ENCODE results near the gene CCL7. TPM values are rescaled to one million over a fixed set of nuclear protein-coding genes. Genes with fewer than 3 reads are reported as not detected.

Gene CCL7
- polyA plus RNA-seq, 1 donor from 2014 or later: not detected

DNA sequence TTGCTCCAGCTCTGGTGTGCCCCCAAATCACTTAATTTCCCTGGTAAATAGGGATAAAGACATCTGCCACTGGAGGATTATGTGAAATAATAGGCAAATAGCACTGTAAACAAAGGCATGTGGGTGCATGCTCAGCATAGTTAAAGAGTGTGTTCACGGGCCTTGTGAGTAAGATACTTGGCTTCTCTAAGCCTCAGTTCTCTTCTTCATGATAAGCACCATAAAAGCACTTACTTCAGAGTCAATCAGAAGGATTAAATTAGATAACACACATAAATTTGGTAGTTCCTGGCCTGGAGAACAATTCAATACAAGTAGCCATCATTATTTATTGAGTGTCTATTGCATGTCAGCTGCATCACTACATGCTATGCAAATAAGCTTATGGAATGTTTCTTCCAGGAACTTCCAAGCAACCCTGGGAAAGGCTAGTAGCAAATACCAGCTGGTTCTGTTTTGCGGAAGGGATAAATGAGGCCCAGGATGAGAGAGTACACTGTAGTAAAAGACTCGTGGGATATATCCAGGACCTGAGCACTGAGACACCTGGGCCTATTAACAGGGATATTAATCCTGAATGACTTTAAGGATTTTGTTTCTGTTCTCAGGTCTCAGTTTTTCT, 30.0 kb downstream of the CCL7 start:
- H3K9me2 ChIP-seq (ENCODE audit: insufficient read depth, low read length): no peaks in the 10 kb centered on the region
- no peaks in the 10 kb centered on the region for H3K27me3 ChIP-seq (ENCODE audit: insufficient read depth, low read depth, low read length)
- H3K4me3 ChIP-seq (ENCODE audit: low read length): no peak overlapping the region
- H3F3A ChIP-seq (ENCODE audit: insufficient read depth, low read length, poor library complexity, severe bottlenecking): no peaks in the 10 kb centered on the region
- no peaks in the 10 kb centered on the region for H3K9me3 ChIP-seq (ENCODE audit: low read length)
- H4K20me1 ChIP-seq (ENCODE audit: insufficient read depth): no peaks in the 10 kb centered on the region
- no peaks in the 10 kb centered on the region for H3K79me2 ChIP-seq (replicated peaks; ENCODE audit: insufficient read depth, low read length)
- no peak overlapping the region for H3K27ac ChIP-seq (ENCODE audit: low read length)
- H3K4me2 ChIP-seq (ENCODE audit: low read length): no peak overlapping the region
- no peak for TF ChIP-seq EZH2 (IDR thresholded peaks at IDR 0.05; ENCODE audit: borderline replicate concordance, insufficient read depth, low read length, poor library complexity, severe bottlenecking)
- no peak for TF ChIP-seq POLR2AphosphoS5 (IDR thresholded peaks at IDR 0.05)
- TF ChIP-seq RAD21 (conservative IDR thresholded peaks at IDR 0.05): no peak
- no peak for TF ChIP-seq TAF1 (IDR thresholded peaks at IDR 0.05; ENCODE audit: low read depth)
- TF ChIP-seq, protein P1, sequence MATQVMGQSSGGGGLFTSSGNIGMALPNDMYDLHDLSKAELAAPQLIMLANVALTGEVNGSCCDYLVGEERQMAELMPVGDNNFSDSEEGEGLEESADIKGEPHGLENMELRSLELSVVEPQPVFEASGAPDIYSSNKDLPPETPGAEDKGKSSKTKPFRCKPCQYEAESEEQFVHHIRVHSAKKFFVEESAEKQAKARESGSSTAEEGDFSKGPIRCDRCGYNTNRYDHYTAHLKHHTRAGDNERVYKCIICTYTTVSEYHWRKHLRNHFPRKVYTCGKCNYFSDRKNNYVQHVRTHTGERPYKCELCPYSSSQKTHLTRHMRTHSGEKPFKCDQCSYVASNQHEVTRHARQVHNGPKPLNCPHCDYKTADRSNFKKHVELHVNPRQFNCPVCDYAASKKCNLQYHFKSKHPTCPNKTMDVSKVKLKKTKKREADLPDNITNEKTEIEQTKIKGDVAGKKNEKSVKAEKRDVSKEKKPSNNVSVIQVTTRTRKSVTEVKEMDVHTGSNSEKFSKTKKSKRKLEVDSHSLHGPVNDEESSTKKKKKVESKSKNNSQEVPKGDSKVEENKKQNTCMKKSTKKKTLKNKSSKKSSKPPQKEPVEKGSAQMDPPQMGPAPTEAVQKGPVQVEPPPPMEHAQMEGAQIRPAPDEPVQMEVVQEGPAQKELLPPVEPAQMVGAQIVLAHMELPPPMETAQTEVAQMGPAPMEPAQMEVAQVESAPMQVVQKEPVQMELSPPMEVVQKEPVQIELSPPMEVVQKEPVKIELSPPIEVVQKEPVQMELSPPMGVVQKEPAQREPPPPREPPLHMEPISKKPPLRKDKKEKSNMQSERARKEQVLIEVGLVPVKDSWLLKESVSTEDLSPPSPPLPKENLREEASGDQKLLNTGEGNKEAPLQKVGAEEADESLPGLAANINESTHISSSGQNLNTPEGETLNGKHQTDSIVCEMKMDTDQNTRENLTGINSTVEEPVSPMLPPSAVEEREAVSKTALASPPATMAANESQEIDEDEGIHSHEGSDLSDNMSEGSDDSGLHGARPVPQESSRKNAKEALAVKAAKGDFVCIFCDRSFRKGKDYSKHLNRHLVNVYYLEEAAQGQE (IDR thresholded peaks at IDR 0.05; ENCODE audit: borderline replicate concordance): no peak
- TF ChIP-seq EP300 (conservative IDR thresholded peaks at IDR 0.05; ENCODE audit: poor library complexity, severe bottlenecking): no peak
- TF ChIP-seq, protein P2, sequence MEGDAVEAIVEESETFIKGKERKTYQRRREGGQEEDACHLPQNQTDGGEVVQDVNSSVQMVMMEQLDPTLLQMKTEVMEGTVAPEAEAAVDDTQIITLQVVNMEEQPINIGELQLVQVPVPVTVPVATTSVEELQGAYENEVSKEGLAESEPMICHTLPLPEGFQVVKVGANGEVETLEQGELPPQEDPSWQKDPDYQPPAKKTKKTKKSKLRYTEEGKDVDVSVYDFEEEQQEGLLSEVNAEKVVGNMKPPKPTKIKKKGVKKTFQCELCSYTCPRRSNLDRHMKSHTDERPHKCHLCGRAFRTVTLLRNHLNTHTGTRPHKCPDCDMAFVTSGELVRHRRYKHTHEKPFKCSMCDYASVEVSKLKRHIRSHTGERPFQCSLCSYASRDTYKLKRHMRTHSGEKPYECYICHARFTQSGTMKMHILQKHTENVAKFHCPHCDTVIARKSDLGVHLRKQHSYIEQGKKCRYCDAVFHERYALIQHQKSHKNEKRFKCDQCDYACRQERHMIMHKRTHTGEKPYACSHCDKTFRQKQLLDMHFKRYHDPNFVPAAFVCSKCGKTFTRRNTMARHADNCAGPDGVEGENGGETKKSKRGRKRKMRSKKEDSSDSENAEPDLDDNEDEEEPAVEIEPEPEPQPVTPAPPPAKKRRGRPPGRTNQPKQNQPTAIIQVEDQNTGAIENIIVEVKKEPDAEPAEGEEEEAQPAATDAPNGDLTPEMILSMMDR (IDR thresholded peaks at IDR 0.05; ENCODE audit: poor library complexity, severe bottlenecking): no peak
- no peaks in the 10 kb centered on the region for H3K36me3 ChIP-seq (ENCODE audit: insufficient read depth, low read length)
- H3K9ac ChIP-seq (ENCODE audit: low read length): no peak overlapping the region
- H2AFZ ChIP-seq (ENCODE audit: low read depth, low read length): no peak overlapping the region

DNA sequence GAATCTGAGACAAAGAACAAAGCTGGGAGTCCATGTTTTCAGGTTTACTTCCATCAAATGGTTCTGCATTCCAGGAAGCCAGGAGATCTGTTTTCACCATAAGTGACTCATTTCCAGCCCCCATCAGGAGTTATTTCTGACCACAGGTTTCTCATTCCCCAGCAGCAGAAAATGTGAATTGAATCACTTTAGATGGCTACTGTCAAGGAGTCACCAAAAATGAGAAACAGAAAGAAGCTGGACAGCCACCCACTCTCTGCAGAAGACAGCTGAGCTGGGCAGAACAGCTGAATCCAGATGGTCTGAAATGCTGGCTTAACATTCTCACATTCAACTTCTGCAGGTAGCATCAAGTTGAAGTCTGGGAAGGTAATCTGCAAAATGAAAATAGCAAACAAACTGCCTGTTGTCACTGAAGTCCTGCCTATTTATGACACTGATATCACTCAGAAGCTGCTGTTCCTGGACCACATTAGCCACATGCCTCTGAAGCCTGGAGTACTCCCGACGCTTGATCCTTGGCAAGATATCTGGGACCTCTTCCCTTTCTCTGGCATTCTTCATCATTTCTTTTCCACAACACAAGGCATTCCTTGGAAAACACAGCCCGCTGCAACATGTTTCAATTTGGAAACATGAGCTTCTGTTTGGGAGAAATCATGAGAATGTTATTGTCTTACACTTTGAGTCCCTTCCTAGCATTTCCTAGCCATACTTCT, 30.8 kb downstream of the CCL7 start:
- no peaks in the 10 kb centered on the region for H3K36me3 ChIP-seq (ENCODE audit: insufficient read depth, low read length)
- H3K27me3 ChIP-seq (ENCODE audit: insufficient read depth, low read depth, low read length): no peaks in the 10 kb centered on the region
- no peak overlapping the region for H3K9ac ChIP-seq (ENCODE audit: low read length)
- no peaks in the 10 kb centered on the region for H3K9me2 ChIP-seq (ENCODE audit: insufficient read depth, low read length)
- no peaks in the 10 kb centered on the region for H3K79me2 ChIP-seq (replicated peaks; ENCODE audit: insufficient read depth, low read length)
- TF ChIP-seq MXI1 (conservative IDR thresholded peaks at IDR 0.05; ENCODE audit: poor library complexity, severe bottlenecking) (no peak), RAD21 (conservative IDR thresholded peaks at IDR 0.05) (no peak), SMC3 (conservative IDR thresholded peaks at IDR 0.05; ENCODE audit: poor library complexity) (no peak), TAF1 (IDR thresholded peaks at IDR 0.05; ENCODE audit: low read depth) (no peak), EP300 (conservative IDR thresholded peaks at IDR 0.05; ENCODE audit: poor library complexity, severe bottlenecking) (no peak), POLR2AphosphoS5 (IDR thresholded peaks at IDR 0.05) (no peak)
- TF ChIP-seq, protein P2 (IDR thresholded peaks at IDR 0.05; ENCODE audit: poor library complexity, severe bottlenecking): no peak
- H3K4me3 ChIP-seq (ENCODE audit: low read length): no peak overlapping the region
- H2AFZ ChIP-seq (ENCODE audit: low read depth, low read length): no peak overlapping the region
- no peak overlapping the region for H3K4me2 ChIP-seq (ENCODE audit: low read length)
- no peaks in the 10 kb centered on the region for H3F3A ChIP-seq (ENCODE audit: insufficient read depth, low read length, poor library complexity, severe bottlenecking)
- H3K27ac ChIP-seq (ENCODE audit: low read length): no peak overlapping the region
- no peaks in the 10 kb centered on the region for H3K9me3 ChIP-seq (ENCODE audit: low read length)
- no peaks in the 10 kb centered on the region for H4K20me1 ChIP-seq (ENCODE audit: insufficient read depth)

Measured in neural cell (in vitro differentiated cells).